Activated T-cell treated with anti-CD3 and anti-CD28 coated beads for 1 hour (primary cell): ENCODE measurements around the gene CRLF3.
"Not testable (repeated sequence)": the region's sequence is repeated elsewhere in the genome, so short reads cannot be mapped to it uniquely, and the experiment has no call there.

Experiments used
- DNase-seq: peaks from one replicate; pipeline ENCODE4 v3.0.0-alpha.2; 2020; ENCODE audit warnings: low read depth

Gene CRLF3, protein sequence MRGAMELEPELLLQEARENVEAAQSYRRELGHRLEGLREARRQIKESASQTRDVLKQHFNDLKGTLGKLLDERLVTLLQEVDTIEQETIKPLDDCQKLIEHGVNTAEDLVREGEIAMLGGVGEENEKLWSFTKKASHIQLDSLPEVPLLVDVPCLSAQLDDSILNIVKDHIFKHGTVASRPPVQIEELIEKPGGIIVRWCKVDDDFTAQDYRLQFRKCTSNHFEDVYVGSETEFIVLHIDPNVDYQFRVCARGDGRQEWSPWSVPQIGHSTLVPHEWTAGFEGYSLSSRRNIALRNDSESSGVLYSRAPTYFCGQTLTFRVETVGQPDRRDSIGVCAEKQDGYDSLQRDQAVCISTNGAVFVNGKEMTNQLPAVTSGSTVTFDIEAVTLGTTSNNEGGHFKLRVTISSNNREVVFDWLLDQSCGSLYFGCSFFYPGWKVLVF

DNA sequence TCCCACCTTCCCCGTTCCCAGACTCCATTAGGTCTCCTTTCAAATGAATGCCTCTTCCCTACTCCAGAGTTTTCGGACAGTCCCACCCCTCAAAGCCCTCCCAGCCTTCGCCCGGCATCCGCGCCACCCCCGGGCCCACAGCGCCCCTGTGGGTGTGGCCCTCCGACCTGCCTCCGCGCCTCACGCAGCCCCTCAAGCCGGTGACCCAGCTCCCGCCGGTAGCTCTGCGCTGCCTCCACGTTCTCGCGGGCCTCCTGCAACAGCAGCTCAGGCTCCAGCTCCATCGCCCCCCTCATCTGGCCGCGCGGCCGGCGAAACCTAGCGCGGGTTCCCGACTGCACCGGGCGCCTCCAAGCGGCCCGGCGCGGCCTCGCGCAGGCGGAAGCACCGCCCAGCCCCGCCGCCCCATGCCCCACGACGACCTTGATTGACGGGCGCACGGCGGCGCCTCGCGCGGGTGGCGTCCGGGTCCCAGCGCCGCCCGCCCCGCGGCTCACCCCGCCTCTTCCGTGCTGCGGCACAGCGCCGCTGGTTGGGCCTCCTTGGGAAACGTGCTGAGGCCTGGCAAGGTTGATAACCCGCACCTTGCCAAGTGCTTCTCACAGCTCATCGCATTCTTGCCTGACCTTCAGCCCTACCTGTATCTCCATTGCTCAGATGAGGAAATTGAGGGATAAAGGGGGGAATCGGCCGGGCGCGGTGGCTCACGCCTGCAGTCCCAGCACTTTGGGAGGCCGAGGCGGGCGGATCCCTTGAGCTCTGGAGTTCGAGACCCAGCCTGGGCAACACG lies at the start of gene CRLF3:
Gene CRLF3, minus strand, starts transcription at position 337 of the 790 bp plus-strand sequence. Its CDS starts 41 bp downstream, at position 296.
- peak; percentile 84 for DNase-seq

DNA sequence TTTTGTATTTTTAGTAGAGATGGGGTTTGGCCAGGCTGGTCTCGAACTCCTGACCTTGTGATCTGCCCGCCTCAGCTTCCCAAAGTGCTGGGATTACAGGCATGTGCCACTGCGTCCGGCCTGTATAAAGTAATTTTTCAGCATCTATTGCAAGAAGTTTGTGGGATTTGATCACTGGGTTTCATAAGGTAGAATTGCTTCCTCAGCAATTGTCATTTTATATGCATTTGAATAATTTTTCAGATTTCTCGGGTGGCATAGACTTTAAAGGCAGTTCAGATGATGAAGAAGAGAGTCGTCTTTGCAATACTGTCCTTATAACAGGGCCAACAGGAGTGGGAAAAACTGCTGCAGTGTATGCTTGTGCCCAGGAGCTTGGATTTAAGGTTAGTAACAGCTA lies 44.5 kb upstream of the CRLF3 start:
- no peak for DNase-seq

GRCh38 chr17:30864636-30865035 lies 40.1 kb upstream of the CRLF3 start:
- no peak for DNase-seq

DNA sequence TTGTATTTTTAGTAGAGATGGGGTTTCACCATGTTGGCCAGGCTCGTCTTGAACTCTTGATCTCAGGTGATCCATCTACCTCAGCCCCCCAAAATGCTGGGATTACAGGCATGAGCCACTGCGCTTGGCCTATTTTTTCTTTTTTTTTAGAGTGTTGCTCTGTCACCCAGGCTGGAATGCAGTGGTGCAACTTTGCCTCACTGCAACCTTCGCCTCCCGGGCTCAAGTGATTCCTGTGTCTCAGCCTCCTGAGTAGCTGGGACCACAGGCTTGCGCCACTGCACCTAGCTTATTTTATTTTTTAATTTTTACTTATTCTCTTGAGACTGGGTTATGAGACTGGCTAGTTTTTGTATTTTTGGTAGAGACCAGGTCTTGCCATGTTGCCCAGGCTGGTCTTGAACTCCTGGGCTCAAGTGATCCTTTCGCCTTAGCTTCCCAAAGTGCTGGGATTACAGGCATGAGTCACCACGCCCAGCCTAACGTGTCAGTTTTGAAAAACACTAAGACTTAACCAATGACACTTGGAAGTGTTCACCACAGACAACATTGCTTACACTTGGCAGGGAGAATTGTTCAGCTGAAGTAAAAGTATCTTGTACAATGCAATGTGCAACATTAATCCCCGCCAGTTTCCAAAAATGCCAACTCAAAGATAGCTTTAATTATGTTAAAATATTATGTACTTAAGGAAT lies 34.2 kb upstream of the CRLF3 start:
- no peak for DNase-seq

- no peak for DNase-seq
Measured at GRCh38 chr17:30854146-30854545, 29.7 kb upstream of the CRLF3 start.

GRCh38 chr17:30848021-30848420 lies 23.5 kb upstream of the CRLF3 start:
- no peak for DNase-seq

GRCh38 chr17:30840771-30841170 lies 16.3 kb upstream of the CRLF3 start:
- DNase-seq, result no peak

- no peak for DNase-seq
Measured at GRCh38 chr17:30838202-30838807, 13.8 kb upstream of the CRLF3 start.

GRCh38 chr17:30832438-30833124 lies 8.1 kb upstream of the CRLF3 start:
- no peak for DNase-seq

GRCh38 chr17:30831663-30832437 lies 7.4 kb upstream of the CRLF3 start, which contains the start of gene ATAD5:
Gene ATAD5 (plus strand): TSS chr17:30831966. CDS start chr17:30832348, 382 bp downstream.
- DNase-seq, result peak; percentile 81

- DNase-seq, result no peak
Measured at GRCh38 chr17:30831257-30831656, 6.8 kb upstream of the CRLF3 start.

GRCh38 chr17:30829022-30829421 lies 4.5 kb upstream of the CRLF3 start:
- no peak for DNase-seq

DNA sequence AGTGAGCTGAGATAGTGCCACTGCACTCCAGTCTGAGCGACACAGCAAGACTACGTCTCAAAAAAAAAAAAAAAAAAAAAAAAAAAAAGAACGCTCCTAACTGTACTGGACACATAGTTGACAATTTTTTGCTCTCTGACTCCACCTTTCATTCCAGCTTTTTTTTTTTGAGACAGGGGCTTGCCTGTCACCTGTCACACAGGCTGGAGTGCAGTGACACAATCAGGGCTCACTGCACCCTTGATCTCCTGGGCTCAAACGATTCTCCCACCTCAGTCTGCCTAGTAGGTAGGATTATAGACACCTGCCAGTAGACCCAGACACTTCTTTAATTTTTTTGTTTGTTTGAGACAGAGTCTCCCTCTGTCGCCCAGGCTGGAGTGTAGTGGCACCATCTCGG lies 2.6 kb upstream of the CRLF3 start:
- no peak for DNase-seq

GRCh38 chr17:30824002-30824355 lies 513 bp downstream of the CRLF3 start:
- DNase-seq, result peak; percentile 16

- DNase-seq, result no peak
Measured at GRCh38 chr17:30823421-30823820, 1.1 kb downstream of the CRLF3 start.

- not testable (repeated sequence) for DNase-seq
Measured at GRCh38 chr17:30822919-30823318, 1.6 kb downstream of the CRLF3 start.

DNA sequence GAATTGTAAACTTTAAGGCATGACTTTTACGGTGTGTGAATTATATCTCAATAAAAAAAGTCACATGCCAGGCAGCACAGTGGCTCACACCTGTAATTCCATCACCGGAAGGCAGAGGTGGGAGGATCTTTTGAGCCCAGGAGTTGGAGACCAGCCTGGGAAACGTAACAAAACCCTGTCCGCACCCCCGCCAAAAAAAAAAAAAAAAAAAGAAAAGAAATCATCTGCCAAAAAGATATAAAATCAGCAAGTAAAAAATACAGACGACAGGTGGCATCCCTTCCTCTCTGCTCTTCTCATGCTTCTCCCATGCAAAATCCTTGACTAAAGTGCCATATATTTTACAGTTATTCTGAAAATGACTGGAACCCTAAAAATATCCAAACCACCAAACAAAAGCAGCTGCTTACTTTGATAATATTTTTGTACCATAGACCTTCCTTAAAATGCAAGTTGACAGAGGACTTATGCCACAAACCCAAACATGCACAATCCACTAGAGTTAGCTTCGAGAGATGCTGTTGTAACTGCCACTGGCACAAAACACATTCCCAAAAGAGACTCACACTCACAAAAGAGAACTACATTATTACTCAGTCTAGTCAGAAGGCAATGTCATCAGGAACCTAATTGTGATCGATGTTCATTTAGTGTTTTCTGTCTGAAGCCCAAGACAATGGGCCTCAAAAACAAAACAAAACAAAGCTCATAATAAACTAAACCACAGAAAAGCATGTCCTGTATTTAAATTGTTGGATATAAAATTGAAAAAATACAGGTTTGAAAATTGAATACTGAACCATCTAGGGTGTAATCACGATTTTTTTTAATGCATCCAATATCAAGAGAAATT lies 2.4 kb downstream of the CRLF3 start:
- no peak for DNase-seq

DNA sequence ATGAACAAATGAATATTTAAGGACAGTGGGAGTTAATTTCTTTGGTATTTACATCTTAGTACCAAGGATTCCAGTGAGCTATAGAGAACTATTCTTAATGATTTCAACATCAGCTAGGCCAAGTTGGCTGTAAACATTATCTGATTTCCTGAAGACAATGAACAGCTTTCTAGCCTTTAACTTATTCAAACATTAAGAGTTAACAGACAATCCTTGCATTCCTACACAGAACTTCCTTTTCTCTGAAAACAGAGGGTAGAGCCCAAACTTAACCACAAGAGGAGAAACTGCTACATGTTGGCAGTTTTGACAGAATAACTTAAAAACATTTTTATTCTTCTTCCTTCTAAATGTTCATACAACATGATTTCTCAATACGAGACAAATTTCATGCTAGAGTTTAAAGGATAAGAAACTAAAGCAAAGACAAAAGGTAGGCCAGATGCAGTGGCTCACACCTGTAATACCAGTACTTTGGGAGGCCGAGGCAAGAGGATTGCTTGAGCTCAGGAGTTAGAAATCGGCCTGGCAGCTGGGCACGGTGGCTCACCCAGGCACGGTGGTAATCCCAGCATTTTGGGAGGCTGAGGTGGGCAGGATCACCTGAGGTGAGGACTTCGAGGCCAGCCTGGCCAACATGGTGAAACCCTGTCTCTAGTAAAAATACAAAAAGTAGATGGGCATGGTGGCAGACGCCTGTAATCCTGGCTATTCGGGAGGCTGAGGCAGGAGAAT lies 4.4 kb downstream of the CRLF3 start:
- no peak for DNase-seq

- DNase-seq, result no peak
Measured at GRCh38 chr17:30816165-30816564, 8.3 kb downstream of the CRLF3 start.
